K562 (cell line): ENCODE results near the gene RNF4. TPM values are rescaled to one million over a fixed set of nuclear protein-coding genes. Genes with fewer than 3 reads are reported as not detected.

ENCODE experiments used
- BDP1 ChIP-seq: IDR thresholded peaks from 3 replicates; pipeline ENCODE4 v1.6.1; 2011; ENCODE audit not compliant: insufficient read length, insufficient read depth
- EP300 ChIP-seq: IDR thresholded peaks from 2 replicates; pipeline ENCODE4 v1.6.1; 2012; ENCODE audit warnings: low read length, improper control_type of control experiment
- ESRRB ChIP-seq: fragments of 250-450 bp; sonication (Bioruptor Pico); IDR thresholded peaks from 2 replicates; pipeline ENCODE4 v1.5.0; 2020; ENCODE audit warnings: mild to moderate bottlenecking, moderate library complexity, borderline replicate concordance
- ETV6 ChIP-seq, 3 experiments: fragments of 150-350 bp in 1 of 3; sonication (generic) in 1 of 3; formaldehyde crosslinking in 1 of 3; IDR thresholded peaks; 2 replicates each; pipeline versions ENCODE4 v1.6.1 to v1.8.0; 2014 to 2022; ENCODE audit warnings: borderline replicate concordance in 2 of 3, low read depth in 2 of 3, antibody characterized with exemption in 1 of 3, low read length in 1 of 3, mild to moderate bottlenecking in 1 of 3, missing genetic modification reagents in 1 of 3
- EWSR1 ChIP-seq: fragments of 450-650 bp; IDR thresholded peaks from 2 replicates; pipeline ENCODE4 v1.6.1; 2018; ENCODE audit warnings: borderline replicate concordance, mild to moderate bottlenecking, low read depth, moderate library complexity; ENCODE audit not compliant: partially characterized antibody
- FOXP4 ChIP-seq: sonication (generic); formaldehyde crosslinking; IDR thresholded peaks from 2 replicates; pipeline ENCODE4 v1.8.0; 2022; ENCODE audit warnings: mild to moderate bottlenecking, missing genetic modification reagents, borderline replicate concordance
- HDGF ChIP-seq: fragments of 450-650 bp; IDR thresholded peaks from 2 replicates; pipeline ENCODE4 v1.6.1; 2016
- HEY1 ChIP-seq: fragments of 250-450 bp; sonication (Bioruptor Pico); IDR thresholded peaks from 2 replicates; pipeline ENCODE4 v1.5.0; 2020; ENCODE audit warnings: mild to moderate bottlenecking, moderate library complexity, borderline replicate concordance
- HMG20B ChIP-seq: fragments of 250-450 bp; sonication (Bioruptor Pico); IDR thresholded peaks from 2 replicates; pipeline ENCODE4 v1.5.0; 2021; ENCODE audit warnings: mild to moderate bottlenecking
- LARP7 ChIP-seq: fragments of 450-650 bp; IDR thresholded peaks from 2 replicates; pipeline ENCODE4 v1.6.1; 2016
- MTA1 ChIP-seq: fragments of 450-650 bp; IDR thresholded peaks from 2 replicates; pipeline ENCODE4 v1.6.1; 2017; ENCODE audit warnings: borderline replicate concordance
- MYC ChIP-seq, 2 experiments: fragments of 250-450 bp in 1 of 2; sonication (Bioruptor Pico) in 1 of 2; IDR thresholded peaks; 2 replicates each; pipeline versions ENCODE4 v1.5.1 to v1.6.1; 2012 to 2021; ENCODE audit warnings: low read depth in 2 of 2, borderline replicate concordance in 1 of 2, improper control_type of control experiment in 1 of 2, low read length in 1 of 2, mild to moderate bottlenecking in 1 of 2, moderate library complexity in 1 of 2
- RHOXF2B ChIP-seq: fragments of 250-450 bp; sonication (Bioruptor Pico); conservative IDR thresholded peaks from 2 replicates; pipeline ENCODE4 v1.5.1; 2021
- SMAD3 ChIP-seq: fragments of 450-650 bp; formaldehyde crosslinking; conservative IDR thresholded peaks from 2 replicates; pipeline ENCODE4 v1.4.0; 2020; ENCODE audit warnings: mild to moderate bottlenecking
- SOX6 ChIP-seq: fragments of 450-650 bp; IDR thresholded peaks from 2 replicates; pipeline ENCODE4 v1.6.1; 2014; ENCODE audit warnings: mild to moderate bottlenecking
- SP2 ChIP-seq: IDR thresholded peaks from 2 replicates; pipeline ENCODE4 v1.6.1; 2011; ENCODE audit warnings: mild to moderate bottlenecking, low read depth, low read length, moderate library complexity; ENCODE audit not compliant: poor library complexity, severe bottlenecking; ENCODE audit errors: extremely low read depth
- TBP ChIP-seq: optimal IDR thresholded peaks from 2 replicates; pipeline ENCODE3; 2011; ENCODE audit warnings: low read depth, low read length, improper control_type of control experiment
- TCF3 ChIP-seq: sonication (generic); formaldehyde crosslinking; IDR thresholded peaks from 2 replicates; pipeline ENCODE4 v1.4.0; 2020; ENCODE audit warnings: mild to moderate bottlenecking, missing genetic modification reagents
- THAP12 ChIP-seq: fragments of 250-450 bp; sonication (Bioruptor Pico); IDR thresholded peaks from 2 replicates; pipeline ENCODE4 v1.9.0; 2021; ENCODE audit warnings: mild to moderate bottlenecking, inconsistent platforms
- TOE1 ChIP-seq, 2 experiments: fragments of 450-650 bp in 1 of 2; sonication (generic) in 1 of 2; formaldehyde crosslinking in 1 of 2; IDR thresholded peaks; 2 replicates each; pipeline versions ENCODE4 v1.7.1 to v1.8.0; 2016 to 2022; ENCODE audit warnings: borderline replicate concordance in 2 of 2, mild to moderate bottlenecking in 2 of 2, antibody characterized with exemption in 1 of 2, inconsistent platforms in 1 of 2, low read depth in 1 of 2, missing genetic modification reagents in 1 of 2, moderate library complexity in 1 of 2
- ZNF274 ChIP-seq: IDR thresholded peaks from 2 replicates; pipeline ENCODE4 v1.6.1; 2011; ENCODE audit warnings: low read depth, mild to moderate bottlenecking, low read length, moderate library complexity, borderline replicate concordance
- ZNF436 ChIP-seq: fragments of 250-450, 450-650 bp; sonication (Bioruptor Pico); formaldehyde crosslinking; IDR thresholded peaks from 2 replicates; pipeline ENCODE4 v1.7.0; 2020; ENCODE audit warnings: mild to moderate bottlenecking
- polyA plus RNA-seq, 8 experiments: library from polyadenylated mRNA; depleted of rRNA in 4 of 8; stranded (reverse) in 5 of 8; unstranded in 3 of 8; fragments of >200 nt; fragmentation: Nextera tagmentation in 2 of 8; fragmentation: Illumina TruSeq in 1 of 8; extraction: Ambion mirVana in 2 of 8; extraction: Trizol in 1 of 8; gene quantifications; 2 replicates each; pipeline versions ENCODE4 v1.2.1 to v1.2.3, GENCODE V29; 2011 to 2014; ENCODE audit warnings: inconsistent platforms in 1 of 8, missing spikeins in 1 of 8
- total RNA-seq, 7 experiments: library from RNA; depleted of rRNA in 6 of 7; stranded (reverse); fragments of >200 nt in 6 of 7; fragmentation: Illumina TruSeq in 2 of 7; extraction: Trizol in 2 of 7; gene quantifications; 2 replicates each; pipeline versions ENCODE4 v1.2.1 to v1.2.3, GENCODE V29; 2011 to 2021; ENCODE audit warnings: low replicate concordance in 1 of 7
- TF ChIP-seq, protein P1 (sequence below): fragments of 250-450 bp; sonication (Bioruptor Pico); IDR thresholded peaks from 2 replicates; pipeline ENCODE4 v1.8.0; 2021; ENCODE audit warnings: moderate library complexity, mild to moderate bottlenecking, inconsistent platforms

The RNF4 gene
- total and polyA plus RNA-seq, 9 of the 15 experiments (the other 6 are each of a cell fraction or from before 2014, with no cell fraction given): 19.2 to 59.3 (median 44.8) TPM

DNA sequence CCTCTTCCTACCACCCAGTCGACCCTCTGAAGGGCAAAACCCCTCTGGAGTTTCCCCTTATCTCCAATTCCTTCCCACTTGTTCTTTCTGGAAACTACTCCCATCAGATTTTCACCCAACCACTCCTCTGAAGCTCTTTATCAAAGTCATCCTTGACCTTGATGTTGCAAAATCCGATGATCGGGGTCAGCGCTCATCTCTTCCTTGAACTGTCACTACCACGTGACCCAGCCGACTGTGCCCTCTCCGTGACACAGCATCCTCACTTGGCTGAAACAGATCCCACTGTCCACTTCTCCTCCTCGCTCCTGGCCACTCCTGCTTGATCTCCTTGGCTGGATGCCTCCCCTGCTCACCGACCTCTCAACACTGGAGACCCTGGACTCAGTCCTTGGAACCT, 49.1 kb upstream of the RNF4 start (continued):
- TF ChIP-seq HMG20B (CRISPR knock-in tag) (no peak), EP300 (peak; percentile 27; the same call in 1 of the 2 replicates), LARP7 (no peak), SOX6 (no peak; the same call in 1 of the 2 replicates), TOE1 (IDR thresholded peaks at IDR 0.05; ENCODE audit: borderline replicate concordance) (peak; percentile 95), TOE1 (CRISPR knock-in tag; IDR thresholded peaks at IDR 0.05; ENCODE audit: borderline replicate concordance, low read depth) (no peak), TCF3 (CRISPR knock-in tag) (no peak), HEY1 (no peak), FOXP4 (CRISPR knock-in tag) (no peak), RHOXF2B (CRISPR knock-in tag) (no peak), BDP1 (no peak), ZNF436 (CRISPR knock-in tag) (no peak), ZNF274 (no peak), MTA1 (no peak), TBP (no peak), SMAD3 (CRISPR knock-in tag) (no peak), MYC (IDR thresholded peaks at IDR 0.05; ENCODE audit: low read depth, low read length) (0 out of 2 replicates have a peak, but pooled peaks have one; percentile 9), MYC (CRISPR knock-in tag; IDR thresholded peaks at IDR 0.05; ENCODE audit: borderline replicate concordance, low read depth) (no peak), ETV6 (IDR thresholded peaks at IDR 0.05; ENCODE audit: borderline replicate concordance in 1 of 2, low read depth in 2 of 2, low read length in 1 of 2) (no peak), ETV6 (CRISPR knock-in tag; IDR thresholded peaks at IDR 0.05; ENCODE audit: borderline replicate concordance) (no peak), EWSR1 (no peak), ESRRB (CRISPR knock-in tag) (no peak), THAP12 (CRISPR knock-in tag) (no peak), SP2 (no peak), HDGF (no peak)
- TF ChIP-seq, protein P1, sequence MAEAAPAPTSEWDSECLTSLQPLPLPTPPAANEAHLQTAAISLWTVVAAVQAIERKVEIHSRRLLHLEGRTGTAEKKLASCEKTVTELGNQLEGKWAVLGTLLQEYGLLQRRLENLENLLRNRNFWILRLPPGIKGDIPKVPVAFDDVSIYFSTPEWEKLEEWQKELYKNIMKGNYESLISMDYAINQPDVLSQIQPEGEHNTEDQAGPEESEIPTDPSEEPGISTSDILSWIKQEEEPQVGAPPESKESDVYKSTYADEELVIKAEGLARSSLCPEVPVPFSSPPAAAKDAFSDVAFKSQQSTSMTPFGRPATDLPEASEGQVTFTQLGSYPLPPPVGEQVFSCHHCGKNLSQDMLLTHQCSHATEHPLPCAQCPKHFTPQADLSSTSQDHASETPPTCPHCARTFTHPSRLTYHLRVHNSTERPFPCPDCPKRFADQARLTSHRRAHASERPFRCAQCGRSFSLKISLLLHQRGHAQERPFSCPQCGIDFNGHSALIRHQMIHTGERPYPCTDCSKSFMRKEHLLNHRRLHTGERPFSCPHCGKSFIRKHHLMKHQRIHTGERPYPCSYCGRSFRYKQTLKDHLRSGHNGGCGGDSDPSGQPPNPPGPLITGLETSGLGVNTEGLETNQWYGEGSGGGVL (CRISPR knock-in tag): no peak
